CD4-positive, alpha-beta T cell treated with Interleukin-12 subunit alpha and Interleukin-12 subunit beta, for 1 hour (primary cell): ENCODE data around the gene SCYGR7.

ENCODE experiments used
- DNase-seq: peaks from one replicate; pipeline ENCODE4 v3.0.0-alpha.2; 2020

SCYGR7 gene

GRCh38 chr2:227759411-227760118 lies 31.4 kb downstream of the SCYGR7 start:
- DNase-seq = no peak

DNA sequence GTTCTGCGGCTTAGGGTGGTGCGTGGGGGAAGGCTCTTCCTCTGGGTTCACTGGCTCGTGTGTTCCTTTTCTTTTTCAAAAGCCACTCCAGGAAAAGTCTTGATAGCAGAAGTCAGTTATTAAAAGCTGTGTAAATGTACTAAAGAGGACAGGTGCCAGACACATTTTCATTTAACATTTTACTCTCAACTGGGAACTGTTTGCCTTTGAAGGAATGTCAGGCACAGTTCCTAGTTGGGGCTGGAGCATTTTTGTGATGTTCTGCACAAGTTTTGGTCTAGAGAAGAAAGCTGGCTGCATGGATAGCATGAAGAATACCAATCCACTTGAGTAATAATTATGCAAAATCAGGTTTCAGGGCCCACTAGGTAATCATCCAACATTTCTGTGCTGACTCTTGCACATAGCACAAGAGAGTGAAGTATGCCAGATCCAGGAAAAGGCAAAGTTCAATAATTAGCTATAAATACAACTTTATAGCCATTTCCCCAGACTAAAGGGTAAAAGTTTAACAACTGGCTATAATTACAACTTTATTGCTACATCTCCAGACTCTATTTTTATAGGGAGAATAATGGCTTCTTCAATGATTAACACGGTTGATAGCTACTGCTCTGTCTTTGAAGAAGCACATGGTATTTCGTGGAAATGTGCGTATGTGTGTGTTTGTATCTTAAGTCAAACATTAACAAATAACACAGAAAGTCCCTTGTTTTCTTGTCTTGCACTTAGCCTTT lies 33.8 kb downstream of the SCYGR7 start:
- no peak for DNase-seq

GRCh38 chr2:227765788-227766372 lies 37.7 kb downstream of the SCYGR7 start:
- no peak for DNase-seq

DNA sequence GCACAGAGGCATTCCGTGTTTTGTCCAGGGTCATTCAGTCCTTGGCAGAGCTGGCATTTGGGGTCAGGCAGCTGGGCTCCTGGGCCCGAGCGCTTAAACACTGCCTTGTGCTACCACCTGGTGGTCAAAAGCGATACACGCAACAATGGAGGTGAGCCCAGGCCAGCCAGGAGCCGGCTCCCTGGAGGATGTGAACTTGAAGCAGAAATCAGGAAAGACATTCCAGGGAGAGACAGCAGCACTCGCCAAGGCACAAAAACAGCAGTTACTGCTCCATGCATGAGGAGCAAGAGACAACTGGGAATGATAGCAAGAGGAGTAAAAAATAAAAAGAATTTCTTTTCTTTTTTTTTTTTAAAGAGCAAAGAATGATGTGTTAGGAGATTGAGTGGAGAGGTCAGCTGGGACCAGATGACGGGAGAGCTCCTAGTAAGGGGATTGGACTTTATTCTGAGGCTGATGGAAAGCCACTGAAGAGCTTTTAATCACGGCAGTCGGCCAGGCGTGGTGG lies 38.3 kb downstream of the SCYGR7 start:
- peak; percentile 59 for DNase-seq

DNA sequence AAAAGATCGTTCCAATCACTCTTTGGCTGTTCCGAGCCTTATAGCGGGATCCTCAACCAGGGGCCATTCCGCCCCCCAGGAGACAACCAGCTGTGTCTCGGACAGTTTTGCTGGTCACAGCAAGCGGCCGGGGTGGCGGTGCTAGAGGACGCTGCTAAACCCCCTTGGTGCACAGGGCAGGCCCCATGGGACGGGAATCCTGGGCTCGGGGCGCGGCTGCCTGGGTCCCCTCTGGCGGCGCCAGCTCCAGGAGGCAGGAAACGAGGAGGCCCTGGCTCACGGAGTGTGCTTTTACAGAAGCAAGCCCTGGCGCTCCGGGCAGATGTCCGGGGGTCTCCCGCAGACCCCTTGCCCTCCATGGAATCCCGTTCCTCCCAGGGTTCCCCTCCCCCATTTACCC lies 39.7 kb downstream of the SCYGR7 start:
- no peak for DNase-seq

- DNase-seq = no peak
Observed at GRCh38 chr2:227772197-227772661, 44.1 kb downstream of the SCYGR7 start.

- no peak for DNase-seq
Observed at GRCh38 chr2:227772932-227773331, 44.8 kb downstream of the SCYGR7 start.

GRCh38 chr2:227774011-227774624 lies 46.0 kb downstream of the SCYGR7 start:
- peak; percentile 32 for DNase-seq

DNA sequence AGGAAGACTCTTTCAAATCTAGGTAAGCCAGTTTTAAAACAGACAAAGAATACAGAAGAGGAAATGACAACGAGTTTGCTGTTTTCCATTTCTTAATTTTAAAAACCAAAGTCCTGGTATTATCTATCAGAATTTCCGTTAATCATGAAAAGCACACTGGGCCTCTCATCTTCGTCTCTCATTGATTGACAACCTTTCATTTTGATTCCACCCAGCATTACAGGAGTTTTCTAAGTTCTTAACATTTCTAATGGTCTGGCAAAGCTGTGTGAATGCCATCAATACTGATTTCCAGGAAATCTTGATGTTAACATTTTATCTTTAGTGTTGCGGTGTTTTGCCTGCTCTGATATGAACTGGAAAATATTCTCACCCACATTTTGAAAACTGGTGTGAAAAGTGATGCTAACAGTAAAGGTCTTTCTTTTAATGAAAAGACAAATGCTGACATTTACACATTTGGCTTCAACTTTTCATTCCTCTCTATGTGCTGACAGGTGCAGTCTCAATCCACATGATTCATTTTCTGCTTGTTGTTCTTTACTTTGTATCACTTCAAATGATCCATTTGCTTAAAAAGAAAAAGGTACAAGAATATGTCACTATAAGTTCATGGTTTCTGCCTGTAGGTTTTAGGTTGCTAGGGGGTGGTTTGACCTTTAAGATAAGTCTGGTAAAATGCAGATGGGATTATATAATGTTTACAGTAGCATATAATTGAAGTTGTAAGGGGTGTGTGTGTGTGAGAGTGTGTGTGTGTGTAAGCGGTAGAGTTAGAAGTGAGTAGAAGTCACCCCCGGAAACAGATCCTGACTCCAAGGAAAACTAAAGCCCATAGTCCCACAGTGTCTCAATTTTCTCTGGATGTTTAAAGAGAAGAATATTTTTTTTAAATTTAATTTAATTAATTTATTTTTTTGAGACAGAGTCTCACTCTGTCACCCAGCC lies 47.0 kb downstream of the SCYGR7 start:
- no peak for DNase-seq
